ENCODE results near the gene CCDC158.

Gene CCDC158

GRCh38 chr4:76316131-76316530 lies 104.8 kb downstream of the CCDC158 start:
- no peak for TF ChIP-seq NFIC (IDR thresholded peaks at IDR 0.05)
- TF ChIP-seq USF1 (IDR thresholded peaks at IDR 0.05): no peak
- no peak for TF ChIP-seq ZBTB7A (IDR thresholded peaks at IDR 0.05; ENCODE audit: low read depth)
- no peak for TF ChIP-seq CEBPB (IDR thresholded peaks at IDR 0.05)
- TF ChIP-seq TAF1 (IDR thresholded peaks at IDR 0.05; ENCODE audit: low read depth): no peak
- no peak for TF ChIP-seq EGR1 (IDR thresholded peaks at IDR 0.05)
- no peak for TF ChIP-seq CREB1 (IDR thresholded peaks at IDR 0.05; ENCODE audit: low read depth)
- no peak for TF ChIP-seq TCF12 (IDR thresholded peaks at IDR 0.05; ENCODE audit: low read depth)
- no peak for TF ChIP-seq TEAD4 (IDR thresholded peaks at IDR 0.05)
- TF ChIP-seq EP300 (IDR thresholded peaks at IDR 0.05; ENCODE audit: borderline replicate concordance): no peak
- TF ChIP-seq FOXM1 (IDR thresholded peaks at IDR 0.05; ENCODE audit: borderline replicate concordance, low read depth): no peak

DNA sequence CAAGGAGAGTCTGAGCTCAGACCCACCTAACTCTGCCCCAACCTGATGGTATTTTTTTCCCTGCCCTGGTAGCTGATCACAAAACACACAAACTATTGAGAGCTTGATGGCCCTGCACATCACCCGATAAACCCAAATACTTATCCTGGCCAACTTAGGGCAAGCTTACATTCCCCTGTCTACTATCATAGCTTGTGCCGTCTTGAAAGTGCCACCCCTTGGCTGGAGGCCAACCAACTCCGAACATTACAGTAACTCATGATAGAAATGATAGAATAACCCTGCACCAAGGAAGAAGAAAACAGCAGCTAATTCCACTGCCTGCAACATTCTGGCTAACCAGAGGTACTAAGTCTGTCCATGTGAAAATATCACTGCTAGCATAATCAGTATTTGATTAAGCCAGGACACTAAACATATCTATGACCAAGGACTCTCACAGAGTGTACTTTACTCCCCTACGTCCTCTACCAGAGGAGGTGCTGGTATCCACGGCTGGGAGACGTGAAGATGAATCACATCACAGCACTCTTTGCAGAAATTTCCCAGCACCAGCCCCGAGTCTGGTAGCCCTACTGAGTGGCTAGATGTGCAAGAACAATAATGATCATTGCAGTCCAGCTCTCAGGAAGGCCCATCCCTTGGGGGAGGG lies 105.5 kb downstream of the CCDC158 start:
- TF ChIP-seq TEAD4 (IDR thresholded peaks at IDR 0.05): no peak
- TF ChIP-seq EP300 (IDR thresholded peaks at IDR 0.05; ENCODE audit: borderline replicate concordance): no peak
- TF ChIP-seq TAF1 (IDR thresholded peaks at IDR 0.05; ENCODE audit: low read depth): no peak
- TF ChIP-seq EGR1 (IDR thresholded peaks at IDR 0.05): no peak
- TF ChIP-seq RAD21 (IDR thresholded peaks at IDR 0.05; ENCODE audit: low read depth): no peak
- no peak for TF ChIP-seq TCF12 (IDR thresholded peaks at IDR 0.05; ENCODE audit: low read depth)
- no peak for TF ChIP-seq CEBPB (IDR thresholded peaks at IDR 0.05)
- no peak for TF ChIP-seq ZBTB7A (IDR thresholded peaks at IDR 0.05; ENCODE audit: low read depth)
- no peak for TF ChIP-seq CREB1 (IDR thresholded peaks at IDR 0.05; ENCODE audit: low read depth)
- no peak for TF ChIP-seq MAX (IDR thresholded peaks at IDR 0.05)

DNA sequence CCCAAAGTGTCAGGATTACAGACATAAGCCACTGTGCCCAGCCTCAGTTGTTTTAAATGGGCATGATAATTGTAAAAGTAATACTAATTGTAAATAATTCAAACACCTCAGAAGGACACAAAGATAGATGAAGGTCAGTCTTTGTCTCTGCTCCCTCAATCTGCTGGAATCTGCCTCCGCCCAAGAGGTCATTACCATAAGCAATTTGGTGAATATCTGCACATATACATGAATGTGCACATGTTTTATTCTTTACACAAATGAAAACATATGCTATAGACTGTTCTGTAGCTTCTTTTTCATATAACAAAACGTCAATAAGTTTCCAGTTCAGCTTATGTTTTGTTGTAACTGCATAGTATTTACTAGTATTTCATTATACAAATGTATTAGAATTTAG lies 107.4 kb downstream of the CCDC158 start:
- TF ChIP-seq TCF12 (IDR thresholded peaks at IDR 0.05; ENCODE audit: low read depth) (no peak), CREB1 (IDR thresholded peaks at IDR 0.05; ENCODE audit: low read depth) (no peak), EP300 (IDR thresholded peaks at IDR 0.05; ENCODE audit: borderline replicate concordance) (no peak), CEBPB (IDR thresholded peaks at IDR 0.05) (no peak), TEAD4 (IDR thresholded peaks at IDR 0.05) (no peak), USF1 (IDR thresholded peaks at IDR 0.05) (no peak), NFIC (IDR thresholded peaks at IDR 0.05) (no peak), RAD21 (IDR thresholded peaks at IDR 0.05; ENCODE audit: low read depth) (no peak), TAF1 (IDR thresholded peaks at IDR 0.05; ENCODE audit: low read depth) (no peak), ZBTB7A (IDR thresholded peaks at IDR 0.05; ENCODE audit: low read depth) (no peak), EGR1 (IDR thresholded peaks at IDR 0.05) (no peak), FOXM1 (IDR thresholded peaks at IDR 0.05; ENCODE audit: borderline replicate concordance, low read depth) (no peak), MAX (IDR thresholded peaks at IDR 0.05) (no peak), YY1 (IDR thresholded peaks at IDR 0.05; ENCODE audit: low read depth) (no peak)
- TF ChIP-seq, protein P1, sequence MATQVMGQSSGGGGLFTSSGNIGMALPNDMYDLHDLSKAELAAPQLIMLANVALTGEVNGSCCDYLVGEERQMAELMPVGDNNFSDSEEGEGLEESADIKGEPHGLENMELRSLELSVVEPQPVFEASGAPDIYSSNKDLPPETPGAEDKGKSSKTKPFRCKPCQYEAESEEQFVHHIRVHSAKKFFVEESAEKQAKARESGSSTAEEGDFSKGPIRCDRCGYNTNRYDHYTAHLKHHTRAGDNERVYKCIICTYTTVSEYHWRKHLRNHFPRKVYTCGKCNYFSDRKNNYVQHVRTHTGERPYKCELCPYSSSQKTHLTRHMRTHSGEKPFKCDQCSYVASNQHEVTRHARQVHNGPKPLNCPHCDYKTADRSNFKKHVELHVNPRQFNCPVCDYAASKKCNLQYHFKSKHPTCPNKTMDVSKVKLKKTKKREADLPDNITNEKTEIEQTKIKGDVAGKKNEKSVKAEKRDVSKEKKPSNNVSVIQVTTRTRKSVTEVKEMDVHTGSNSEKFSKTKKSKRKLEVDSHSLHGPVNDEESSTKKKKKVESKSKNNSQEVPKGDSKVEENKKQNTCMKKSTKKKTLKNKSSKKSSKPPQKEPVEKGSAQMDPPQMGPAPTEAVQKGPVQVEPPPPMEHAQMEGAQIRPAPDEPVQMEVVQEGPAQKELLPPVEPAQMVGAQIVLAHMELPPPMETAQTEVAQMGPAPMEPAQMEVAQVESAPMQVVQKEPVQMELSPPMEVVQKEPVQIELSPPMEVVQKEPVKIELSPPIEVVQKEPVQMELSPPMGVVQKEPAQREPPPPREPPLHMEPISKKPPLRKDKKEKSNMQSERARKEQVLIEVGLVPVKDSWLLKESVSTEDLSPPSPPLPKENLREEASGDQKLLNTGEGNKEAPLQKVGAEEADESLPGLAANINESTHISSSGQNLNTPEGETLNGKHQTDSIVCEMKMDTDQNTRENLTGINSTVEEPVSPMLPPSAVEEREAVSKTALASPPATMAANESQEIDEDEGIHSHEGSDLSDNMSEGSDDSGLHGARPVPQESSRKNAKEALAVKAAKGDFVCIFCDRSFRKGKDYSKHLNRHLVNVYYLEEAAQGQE (IDR thresholded peaks at IDR 0.05; ENCODE audit: low read depth): no peak

DNA sequence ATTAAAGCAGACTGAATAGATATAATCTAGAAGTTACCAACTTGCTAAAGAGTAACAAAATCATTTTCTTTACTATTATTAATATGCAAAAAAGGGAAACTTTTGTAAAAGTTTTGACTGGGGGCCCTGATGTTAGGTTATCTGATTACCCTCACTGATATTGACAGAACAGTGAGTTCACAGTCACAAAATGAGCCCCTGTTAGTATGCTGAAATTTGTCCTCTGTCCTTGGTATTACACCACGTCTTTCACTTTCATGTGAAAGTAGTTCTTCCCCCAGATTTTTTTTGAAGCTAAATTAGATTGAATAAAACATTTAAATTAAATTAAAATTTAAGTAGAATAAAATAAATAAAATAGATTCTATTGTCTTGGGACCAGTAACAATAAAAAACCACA lies 108.5 kb downstream of the CCDC158 start:
- TF ChIP-seq TCF12 (IDR thresholded peaks at IDR 0.05; ENCODE audit: low read depth): no peak
- TF ChIP-seq CEBPB (IDR thresholded peaks at IDR 0.05): no peak
- TF ChIP-seq ZBTB7A (IDR thresholded peaks at IDR 0.05; ENCODE audit: low read depth): no peak
- TF ChIP-seq YY1 (IDR thresholded peaks at IDR 0.05; ENCODE audit: low read depth): no peak
- TF ChIP-seq RAD21 (IDR thresholded peaks at IDR 0.05; ENCODE audit: low read depth): no peak
- TF ChIP-seq MAX (IDR thresholded peaks at IDR 0.05): no peak
- TF ChIP-seq FOXM1 (IDR thresholded peaks at IDR 0.05; ENCODE audit: borderline replicate concordance, low read depth): no peak
- no peak for TF ChIP-seq USF1 (IDR thresholded peaks at IDR 0.05)
- TF ChIP-seq NFIC (IDR thresholded peaks at IDR 0.05): no peak
- TF ChIP-seq, protein P1 (IDR thresholded peaks at IDR 0.05; ENCODE audit: low read depth): no peak
- TF ChIP-seq EGR1 (IDR thresholded peaks at IDR 0.05): no peak
- TF ChIP-seq EP300 (IDR thresholded peaks at IDR 0.05; ENCODE audit: borderline replicate concordance): no peak
- TF ChIP-seq TAF1 (IDR thresholded peaks at IDR 0.05; ENCODE audit: low read depth): no peak
- TF ChIP-seq CREB1 (IDR thresholded peaks at IDR 0.05; ENCODE audit: low read depth): no peak
- TF ChIP-seq TEAD4 (IDR thresholded peaks at IDR 0.05): no peak

- TF ChIP-seq MAX (IDR thresholded peaks at IDR 0.05): no peak
- no peak for TF ChIP-seq EGR1 (IDR thresholded peaks at IDR 0.05)
- peak; percentile 52 for TF ChIP-seq CEBPB (IDR thresholded peaks at IDR 0.05)
- no peak for TF ChIP-seq TAF1 (IDR thresholded peaks at IDR 0.05; ENCODE audit: low read depth)
Observed at GRCh38 chr4:76311896-76312331, 109.0 kb downstream of the CCDC158 start.
